ENCODE data around the gene DAB1. TPM values are rescaled to one million over a fixed set of nuclear protein-coding genes. Genes with fewer than 3 reads are reported as not detected.

The DAB1 gene
- total and polyA plus RNA-seq, 10 of the 15 experiments (the other 5 are each of a cell fraction or from before 2014, with no cell fraction given): 0.02 to 0.10 (median 0.03) TPM; not detected in 5

DNA sequence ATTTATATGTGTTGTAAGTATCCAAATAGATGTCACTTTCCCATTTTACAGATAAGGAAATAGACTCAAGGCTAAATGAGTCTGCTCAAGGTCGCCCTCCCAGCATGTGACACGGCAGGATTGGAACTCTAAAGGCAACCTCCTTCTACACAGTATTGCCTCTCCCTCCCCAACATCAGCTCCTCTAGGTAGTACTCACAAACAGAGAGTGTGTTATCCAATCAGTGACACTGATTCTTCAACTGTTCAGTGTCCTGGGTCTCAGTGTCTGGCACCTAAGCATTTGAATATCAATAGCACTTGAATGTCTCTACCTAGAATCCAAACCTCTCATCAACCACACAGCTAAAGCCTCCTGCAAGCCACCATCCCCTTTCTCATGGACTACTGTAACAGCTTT lies 87.1 kb downstream of the DAB1 start:
- no peaks in the 10 kb centered on the region for H4K20me1 ChIP-seq (ENCODE audit: control insufficient read depth, insufficient read depth)
- H3K4me3 ChIP-seq: no peak overlapping the region
- in situ Hi-C loops (cut with MboI) (no loop called here), intact Hi-C loops (cut with micrococcal nuclease; ENCODE audit: unreplicated experiment) (no loop called here)
- DNase-seq (ENCODE audit: low read depth, low spot score) (no peak), FAIRE-seq (no peak), ATAC-seq (no peak)
- no peak overlapping the region for H3K4me2 ChIP-seq (ENCODE audit: control insufficient read depth, insufficient read depth)
- H3K27me3 ChIP-seq (replicated peaks in 1 of 2; ENCODE audit: control insufficient read depth in 2 of 2, insufficient read depth in 2 of 2, low read length in 1 of 2): no peaks in the 10 kb centered on the region; a peak in 1 of 4 replicates
- no peaks in the 10 kb centered on the region for H3K9me3 ChIP-seq (replicated peaks; ENCODE audit: control insufficient read depth, insufficient read depth, low read length)
- H3K27ac ChIP-seq (ENCODE audit: control insufficient read depth, insufficient read depth): no peak overlapping the region
- CTCF ChIA-PET: no interaction called here
- no peak overlapping the region for H2AFZ ChIP-seq (ENCODE audit: control insufficient read depth, low read depth, low read length)
- H3K4me1 ChIP-seq (ENCODE audit: control insufficient read depth, insufficient read depth, low read length): no peaks in the 10 kb centered on the region
- no peak for TF ChIP-seq RELA (IDR thresholded peaks at IDR 0.05; ENCODE audit: borderline replicate concordance, partially characterized antibody)
- no peak for TF ChIP-seq REST (IDR thresholded peaks at IDR 0.05; ENCODE audit: low read depth, low read length)
- no peak for TF ChIP-seq HCFC1 (IDR thresholded peaks at IDR 0.05; ENCODE audit: low read length)
- no peak for TF ChIP-seq ATF2 (IDR thresholded peaks at IDR 0.05; ENCODE audit: low read length)
- TF ChIP-seq BMI1 (IDR thresholded peaks at IDR 0.05; ENCODE audit: borderline replicate concordance): no peak
- TF ChIP-seq ATF3 (IDR thresholded peaks at IDR 0.05; ENCODE audit: borderline replicate concordance, extremely low read depth, low read depth, low read length): no peak
- no peak for TF ChIP-seq IKZF2 (IDR thresholded peaks at IDR 0.05)
- TF ChIP-seq RBBP5 (conservative IDR thresholded peaks at IDR 0.05): no peak
- TF ChIP-seq NR2C1 (IDR thresholded peaks at IDR 0.05): no peak
- TF ChIP-seq CHD4 (IDR thresholded peaks at IDR 0.05): no peak
- no peak for TF ChIP-seq RFX5 (IDR thresholded peaks at IDR 0.05; ENCODE audit: low read depth, low read length)
- no peak for TF ChIP-seq SMAD5 (IDR thresholded peaks at IDR 0.05; ENCODE audit: low read depth)
- SMC1A ChIA-PET (ENCODE audit: uncharacterized antibody, unreplicated experiment): no interaction called here
- no peak overlapping the region for H3K9ac ChIP-seq (ENCODE audit: control insufficient read depth, insufficient read depth, low read length)
- WGBS (ENCODE audit: insufficient coverage, insufficient replicate concordance, low lambda C conversion rate, missing lambda C conversion rate): 0% methylated on average over 2 of the region's 2 CpGs
- H3K79me2 ChIP-seq (ENCODE audit: control insufficient read depth, insufficient read depth, low read length): no peaks in the 10 kb centered on the region
- RAD21 ChIA-PET (ENCODE audit: unreplicated experiment): no interaction called here
- BruUV-seq (replicated peaks): no TSS peak
- no peaks in the 10 kb centered on the region for H3K36me3 ChIP-seq (ENCODE audit: control insufficient read depth in 2 of 2, insufficient read depth in 2 of 2, low read length in 1 of 2)
- POLR2A ChIA-PET: no interaction called here
